ENCODE measurements around the gene ANKRD42.

The ANKRD42 gene

DNA sequence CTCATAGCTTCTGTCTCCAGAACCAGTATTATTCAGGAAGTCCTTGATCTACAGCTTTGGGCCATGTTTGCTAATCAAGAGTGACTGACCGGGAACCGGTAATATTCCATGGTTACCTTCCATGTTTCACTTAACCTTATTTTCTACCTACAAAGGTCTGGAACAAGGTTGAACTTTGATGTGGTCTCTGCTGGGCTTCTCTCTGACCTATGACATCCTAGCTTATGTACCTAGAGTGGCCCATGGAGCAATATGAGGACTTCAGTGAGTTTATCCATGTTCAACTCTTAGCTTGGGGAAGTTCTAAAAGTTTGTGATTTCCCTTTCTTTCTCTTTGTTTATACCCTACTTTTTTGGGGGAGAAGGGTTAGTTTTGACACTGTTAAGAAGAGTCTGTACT is 59.4 kb downstream of the ANKRD42 start:
- DNase-seq = no peak
- Histone ChIP-seq H3K36me3 (replicated peaks; ENCODE audit: insufficient read depth, low read length) (no peaks in the 10 kb centered on the region), H3K9me3 (replicated peaks; ENCODE audit: insufficient read depth, low read length) (no peaks in the 10 kb centered on the region), H3F3A (ENCODE audit: insufficient read depth, low read length) (no peaks in the 10 kb centered on the region), H3K9ac (ENCODE audit: low read length) (no peak overlapping the region), H3K79me2 (ENCODE audit: low read length) (no peaks in the 10 kb centered on the region), H2AFZ (ENCODE audit: low read length) (no peak overlapping the region), H3K27me3 (replicated peaks; ENCODE audit: insufficient read depth, low read length) (no peaks in the 10 kb centered on the region), H4K20me1 (ENCODE audit: insufficient read depth, low read length) (no peaks in the 10 kb centered on the region), H3K27ac (ENCODE audit: low read length) (no peak overlapping the region), H3K4me1 (ENCODE audit: low read length) (peaks cover 12% of the 10 kb centered on the region), H3K4me3 (ENCODE audit: low read length) (no peak overlapping the region), H3K9me2 (replicated peaks; ENCODE audit: insufficient read depth, low read length) (no peaks in the 10 kb centered on the region), H3K4me2 (ENCODE audit: low read depth, low read length) (no peak overlapping the region)
- no peak for TF ChIP-seq EZH2 (optimal IDR thresholded peaks at IDR 0.05; ENCODE audit: low read depth, low read length)
- no peak for TF ChIP-seq EZH2phosphoT487 (IDR thresholded peaks at IDR 0.05; ENCODE audit: low read length)
- TF ChIP-seq, protein P1, sequence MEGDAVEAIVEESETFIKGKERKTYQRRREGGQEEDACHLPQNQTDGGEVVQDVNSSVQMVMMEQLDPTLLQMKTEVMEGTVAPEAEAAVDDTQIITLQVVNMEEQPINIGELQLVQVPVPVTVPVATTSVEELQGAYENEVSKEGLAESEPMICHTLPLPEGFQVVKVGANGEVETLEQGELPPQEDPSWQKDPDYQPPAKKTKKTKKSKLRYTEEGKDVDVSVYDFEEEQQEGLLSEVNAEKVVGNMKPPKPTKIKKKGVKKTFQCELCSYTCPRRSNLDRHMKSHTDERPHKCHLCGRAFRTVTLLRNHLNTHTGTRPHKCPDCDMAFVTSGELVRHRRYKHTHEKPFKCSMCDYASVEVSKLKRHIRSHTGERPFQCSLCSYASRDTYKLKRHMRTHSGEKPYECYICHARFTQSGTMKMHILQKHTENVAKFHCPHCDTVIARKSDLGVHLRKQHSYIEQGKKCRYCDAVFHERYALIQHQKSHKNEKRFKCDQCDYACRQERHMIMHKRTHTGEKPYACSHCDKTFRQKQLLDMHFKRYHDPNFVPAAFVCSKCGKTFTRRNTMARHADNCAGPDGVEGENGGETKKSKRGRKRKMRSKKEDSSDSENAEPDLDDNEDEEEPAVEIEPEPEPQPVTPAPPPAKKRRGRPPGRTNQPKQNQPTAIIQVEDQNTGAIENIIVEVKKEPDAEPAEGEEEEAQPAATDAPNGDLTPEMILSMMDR (IDR thresholded peaks at IDR 0.05; ENCODE audit: low read length) = no peak

DNA sequence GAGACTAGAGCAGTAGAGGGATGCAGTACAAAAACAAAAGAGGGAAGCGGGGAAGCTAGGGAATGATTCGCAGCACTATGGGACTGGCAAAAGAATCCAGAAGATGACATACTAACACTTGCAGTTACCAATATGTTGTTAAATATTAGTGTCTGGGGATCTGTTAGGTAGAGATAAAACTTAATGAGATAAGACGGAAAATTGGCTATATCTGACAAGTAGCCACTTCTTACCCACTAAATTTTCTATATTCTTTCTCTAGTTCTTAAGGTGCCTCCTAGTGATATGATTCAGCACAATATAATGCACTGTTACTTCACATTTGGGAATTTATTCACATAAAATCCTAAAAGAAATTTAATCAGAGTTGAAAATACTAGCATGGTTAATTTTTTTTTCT is 61.9 kb downstream of the ANKRD42 start:
- H3K4me1 ChIP-seq (ENCODE audit: low read length) = no peaks in the 10 kb centered on the region
- no peaks in the 10 kb centered on the region for H3K36me3 ChIP-seq (replicated peaks; ENCODE audit: insufficient read depth, low read length)
- H3K9me3 ChIP-seq (replicated peaks; ENCODE audit: insufficient read depth, low read length) = no peaks in the 10 kb centered on the region
- TF ChIP-seq EZH2phosphoT487 (IDR thresholded peaks at IDR 0.05; ENCODE audit: low read length) (no peak), EZH2 (optimal IDR thresholded peaks at IDR 0.05; ENCODE audit: low read depth, low read length) (no peak)
- TF ChIP-seq, protein P1 (IDR thresholded peaks at IDR 0.05; ENCODE audit: low read length) = no peak
- no peak overlapping the region for H3K4me2 ChIP-seq (ENCODE audit: low read depth, low read length)
- H4K20me1 ChIP-seq (ENCODE audit: insufficient read depth, low read length) = no peaks in the 10 kb centered on the region
- no peaks in the 10 kb centered on the region for H3F3A ChIP-seq (ENCODE audit: insufficient read depth, low read length)
- H3K9me2 ChIP-seq (replicated peaks; ENCODE audit: insufficient read depth, low read length) = no peaks in the 10 kb centered on the region
- H3K27ac ChIP-seq (ENCODE audit: low read length) = no peak overlapping the region
- no peaks in the 10 kb centered on the region for H3K27me3 ChIP-seq (replicated peaks; ENCODE audit: insufficient read depth, low read length)
- no peak overlapping the region for H3K4me3 ChIP-seq (ENCODE audit: low read length)
- DNase-seq = no peak
- H3K79me2 ChIP-seq (ENCODE audit: low read length) = no peaks in the 10 kb centered on the region
- no peak overlapping the region for H2AFZ ChIP-seq (ENCODE audit: low read length)
- no peak overlapping the region for H3K9ac ChIP-seq (ENCODE audit: low read length)

DNA sequence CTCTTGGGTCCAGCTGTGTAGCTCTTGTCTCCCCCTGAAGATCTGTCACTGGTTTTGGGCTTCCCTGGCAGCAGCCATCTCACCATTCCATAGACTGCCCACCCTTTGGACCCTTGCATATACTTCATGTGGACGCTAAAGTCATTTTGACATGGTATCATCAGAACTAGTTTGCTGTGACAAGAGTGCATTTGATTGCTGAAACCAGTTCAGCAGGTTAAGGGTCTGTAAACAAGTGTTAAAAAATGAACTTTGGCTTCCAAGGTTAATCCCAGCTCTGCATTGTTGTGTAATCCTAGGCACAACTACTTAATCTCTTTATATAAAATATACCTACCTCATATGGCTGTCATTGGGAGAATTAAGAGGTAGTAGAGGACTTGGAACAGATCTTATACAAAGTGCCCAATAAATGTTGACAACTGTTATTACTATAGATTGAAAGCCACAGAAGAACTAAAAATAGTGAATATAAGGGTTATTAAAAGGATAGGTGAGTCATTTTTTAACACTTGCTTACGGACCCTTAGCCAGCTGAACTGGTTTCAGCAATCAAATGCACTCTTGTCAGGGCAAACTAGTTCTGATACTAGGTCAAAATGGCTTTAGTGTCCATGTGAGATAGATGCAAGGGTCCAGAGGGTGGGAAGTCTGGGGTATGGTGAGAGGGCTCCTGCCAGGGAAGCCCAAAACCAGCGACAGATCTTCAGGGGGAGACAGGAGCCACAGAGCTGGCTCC is 63.3 kb downstream of the ANKRD42 start:
- no peak for TF ChIP-seq EZH2phosphoT487 (IDR thresholded peaks at IDR 0.05; ENCODE audit: low read length)
- TF ChIP-seq EZH2 (optimal IDR thresholded peaks at IDR 0.05; ENCODE audit: low read depth, low read length) = no peak
- TF ChIP-seq, protein P1 (IDR thresholded peaks at IDR 0.05; ENCODE audit: low read length) = no peak
- Histone ChIP-seq H3K4me1 (ENCODE audit: low read length) (no peaks in the 10 kb centered on the region), H3K79me2 (ENCODE audit: low read length) (no peaks in the 10 kb centered on the region), H3K4me2 (ENCODE audit: low read depth, low read length) (no peak overlapping the region), H3K4me3 (ENCODE audit: low read length) (no peak overlapping the region), H2AFZ (ENCODE audit: low read length) (no peak overlapping the region), H3K9ac (ENCODE audit: low read length) (no peak overlapping the region), H3F3A (ENCODE audit: insufficient read depth, low read length) (no peaks in the 10 kb centered on the region), H3K27me3 (replicated peaks; ENCODE audit: insufficient read depth, low read length) (no peaks in the 10 kb centered on the region), H3K36me3 (replicated peaks; ENCODE audit: insufficient read depth, low read length) (no peaks in the 10 kb centered on the region), H3K27ac (ENCODE audit: low read length) (no peak overlapping the region), H3K9me3 (replicated peaks; ENCODE audit: insufficient read depth, low read length) (no peaks in the 10 kb centered on the region), H3K9me2 (replicated peaks; ENCODE audit: insufficient read depth, low read length) (no peaks in the 10 kb centered on the region), H4K20me1 (ENCODE audit: insufficient read depth, low read length) (no peaks in the 10 kb centered on the region)
- DNase-seq = no peak

All from MM.1S (cell line).